Measurements from ENCODE around the gene LY6G5C. TPM values are rescaled to one million over a fixed set of nuclear protein-coding genes. Genes with fewer than 3 reads are reported as not detected.

The LY6G5C gene
- total and polyA plus RNA-seq, 9 of the 15 experiments (the other 6 are each of a cell fraction or from before 2014, with no cell fraction given) = 0.10 to 0.67 (median 0.46) TPM; not detected in 4

DNA sequence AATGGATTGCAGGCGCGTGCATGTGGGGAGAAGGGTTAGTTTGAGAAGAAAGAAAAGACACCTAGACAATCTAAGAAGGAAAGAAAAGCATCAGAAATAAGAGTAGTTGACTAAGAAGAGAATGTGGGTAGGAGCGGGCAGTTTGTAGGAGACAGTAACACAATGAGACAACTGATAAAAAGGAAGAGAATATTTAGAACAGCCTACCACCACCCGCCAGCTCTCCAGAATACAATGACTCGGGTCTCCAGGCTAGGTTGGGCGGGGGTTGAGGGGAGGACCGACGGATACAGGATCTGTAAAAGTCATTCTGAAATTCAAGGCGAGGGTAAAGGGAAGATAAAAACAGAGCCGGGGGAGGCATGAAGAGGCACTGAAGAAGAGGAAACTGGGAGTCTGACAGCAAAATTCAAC, 21.5 kb upstream of the LY6G5C start (continued):
- TF ChIP-seq MGA (IDR thresholded peaks at IDR 0.05) (no peak), TCF7L2 (IDR thresholded peaks at IDR 0.05; ENCODE audit: low read depth, low read length) (no peak), MLLT1 (IDR thresholded peaks at IDR 0.05) (peak in 1 of 2 experiments; percentile 27; a peak in 2 of 4 replicates), ZBTB9 (CRISPR knock-in tag; IDR thresholded peaks at IDR 0.05) (no peak), NR1H2 (CRISPR knock-in tag; IDR thresholded peaks at IDR 0.05) (0 out of 2 replicates have a peak, but pooled peaks have one; percentile 15), XRCC3 (IDR thresholded peaks at IDR 0.05) (no peak), ID3 (CRISPR knock-in tag; IDR thresholded peaks at IDR 0.05) (no peak), ID3 (tag; IDR thresholded peaks at IDR 0.05) (no peak), JUND (IDR thresholded peaks at IDR 0.05; ENCODE audit: borderline replicate concordance, low read depth, low read length) (no peak), JUND (tag; IDR thresholded peaks at IDR 0.05; ENCODE audit: borderline replicate concordance, low read depth, low read length) (no peak)
- TF ChIP-seq, protein P1, sequence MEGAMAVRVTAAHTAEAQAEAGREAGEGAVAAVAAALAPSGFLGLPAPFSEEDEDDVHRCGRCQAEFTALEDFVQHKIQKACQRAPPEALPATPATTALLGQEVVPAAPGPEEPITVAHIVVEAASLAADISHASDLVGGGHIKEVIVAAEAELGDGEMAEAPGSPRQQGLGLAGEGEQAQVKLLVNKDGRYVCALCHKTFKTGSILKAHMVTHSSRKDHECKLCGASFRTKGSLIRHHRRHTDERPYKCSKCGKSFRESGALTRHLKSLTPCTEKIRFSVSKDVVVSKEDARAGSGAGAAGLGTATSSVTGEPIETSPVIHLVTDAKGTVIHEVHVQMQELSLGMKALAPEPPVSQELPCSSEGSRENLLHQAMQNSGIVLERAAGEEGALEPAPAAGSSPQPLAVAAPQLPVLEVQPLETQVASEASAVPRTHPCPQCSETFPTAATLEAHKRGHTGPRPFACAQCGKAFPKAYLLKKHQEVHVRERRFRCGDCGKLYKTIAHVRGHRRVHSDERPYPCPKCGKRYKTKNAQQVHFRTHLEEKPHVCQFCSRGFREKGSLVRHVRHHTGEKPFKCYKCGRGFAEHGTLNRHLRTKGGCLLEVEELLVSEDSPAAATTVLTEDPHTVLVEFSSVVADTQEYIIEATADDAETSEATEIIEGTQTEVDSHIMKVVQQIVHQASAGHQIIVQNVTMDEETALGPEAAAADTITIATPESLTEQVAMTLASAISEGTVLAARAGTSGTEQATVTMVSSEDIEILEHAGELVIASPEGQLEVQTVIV (CRISPR knock-in tag; IDR thresholded peaks at IDR 0.05; ENCODE audit: borderline replicate concordance) = no peak
